HCT116 (cell line): ENCODE measurements around the gene MCF2L.

Experiments used
- EZH2 ChIP-seq: fragments of 200-600 bp; sonication (generic); IDR thresholded peaks from 2 replicates; pipeline ENCODE4 v1.6.1; 2017; ENCODE audit warnings: antibody characterized with exemption, mixed run types
- POLR2A ChIP-seq: IDR thresholded peaks from 2 replicates; pipeline ENCODE4 v1.7.0; 2011; ENCODE audit warnings: borderline replicate concordance; ENCODE audit not compliant: insufficient read depth, insufficient read length; ENCODE audit errors: extremely low read depth
- TF ChIP-seq, protein P1 (sequence below), 3 experiments: fragments of 200-600 bp in 1 of 3; sonication (generic) in 1 of 3; IDR thresholded peaks in 2 of 3; conservative IDR thresholded peaks in 1 of 3; 2 replicates each; pipeline ENCODE4 v1.5.1; 2012 to 2017; ENCODE audit warnings: low read depth in 2 of 3, low read length in 2 of 3, antibody characterized with exemption in 1 of 3, borderline replicate concordance in 1 of 3, control low read depth in 1 of 3, mild to moderate bottlenecking in 1 of 3, mixed read lengths in 1 of 3, mixed run types in 1 of 3, moderate library complexity in 1 of 3; ENCODE audit not compliant: insufficient read depth in 1 of 3
- TF ChIP-seq, protein P2 (sequence below): IDR thresholded peaks from 2 replicates; pipeline ENCODE4 v1.6.1; 2012
- TF ChIP-seq, protein P3 (sequence below): IDR thresholded peaks from 2 replicates; pipeline ENCODE4 v1.6.1; 2012

DNA sequence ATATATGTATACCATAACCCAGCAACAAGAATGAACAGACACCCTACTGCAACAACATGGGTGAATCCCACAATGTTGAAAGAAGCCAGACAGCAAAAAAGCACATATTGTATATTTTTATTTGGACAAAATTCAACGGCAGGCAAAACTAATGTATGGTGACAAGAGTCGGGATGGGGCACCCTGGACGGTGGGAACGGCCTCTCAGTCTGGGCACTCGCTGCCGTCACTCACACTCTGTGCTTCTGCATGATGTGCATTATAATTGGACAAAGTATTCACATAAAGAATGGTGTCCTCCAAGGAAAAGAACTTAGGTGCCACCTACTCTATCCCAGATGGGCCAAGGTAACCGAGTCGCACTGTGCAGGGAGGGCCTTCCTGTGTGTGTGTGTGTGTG is 71.0 kb downstream of the MCF2L start:
- TF ChIP-seq, protein P1, sequence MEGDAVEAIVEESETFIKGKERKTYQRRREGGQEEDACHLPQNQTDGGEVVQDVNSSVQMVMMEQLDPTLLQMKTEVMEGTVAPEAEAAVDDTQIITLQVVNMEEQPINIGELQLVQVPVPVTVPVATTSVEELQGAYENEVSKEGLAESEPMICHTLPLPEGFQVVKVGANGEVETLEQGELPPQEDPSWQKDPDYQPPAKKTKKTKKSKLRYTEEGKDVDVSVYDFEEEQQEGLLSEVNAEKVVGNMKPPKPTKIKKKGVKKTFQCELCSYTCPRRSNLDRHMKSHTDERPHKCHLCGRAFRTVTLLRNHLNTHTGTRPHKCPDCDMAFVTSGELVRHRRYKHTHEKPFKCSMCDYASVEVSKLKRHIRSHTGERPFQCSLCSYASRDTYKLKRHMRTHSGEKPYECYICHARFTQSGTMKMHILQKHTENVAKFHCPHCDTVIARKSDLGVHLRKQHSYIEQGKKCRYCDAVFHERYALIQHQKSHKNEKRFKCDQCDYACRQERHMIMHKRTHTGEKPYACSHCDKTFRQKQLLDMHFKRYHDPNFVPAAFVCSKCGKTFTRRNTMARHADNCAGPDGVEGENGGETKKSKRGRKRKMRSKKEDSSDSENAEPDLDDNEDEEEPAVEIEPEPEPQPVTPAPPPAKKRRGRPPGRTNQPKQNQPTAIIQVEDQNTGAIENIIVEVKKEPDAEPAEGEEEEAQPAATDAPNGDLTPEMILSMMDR (IDR thresholded peaks at IDR 0.05 in 2 of 3, conservative IDR thresholded peaks at IDR 0.05 in 1 of 3; ENCODE audit: borderline replicate concordance in 1 of 3, insufficient read depth in 1 of 3, low read depth in 2 of 3, low read length in 2 of 3), result no peak
- TF ChIP-seq POLR2A, result no peak
- TF ChIP-seq EZH2, result no peak
- TF ChIP-seq, protein P2, sequence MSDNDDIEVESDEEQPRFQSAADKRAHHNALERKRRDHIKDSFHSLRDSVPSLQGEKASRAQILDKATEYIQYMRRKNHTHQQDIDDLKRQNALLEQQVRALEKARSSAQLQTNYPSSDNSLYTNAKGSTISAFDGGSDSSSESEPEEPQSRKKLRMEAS, result no peak
- TF ChIP-seq, protein P3, sequence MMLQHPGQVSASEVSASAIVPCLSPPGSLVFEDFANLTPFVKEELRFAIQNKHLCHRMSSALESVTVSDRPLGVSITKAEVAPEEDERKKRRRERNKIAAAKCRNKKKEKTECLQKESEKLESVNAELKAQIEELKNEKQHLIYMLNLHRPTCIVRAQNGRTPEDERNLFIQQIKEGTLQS, result no peak
